Glutamatergic neuron (in vitro differentiated cells): Measurements from ENCODE around the gene SPIRE2. TPM values are rescaled to one million over a fixed set of nuclear protein-coding genes. Genes with fewer than 3 reads are reported as not detected.

Experiments
- DNase-seq: peaks from one replicate; pipeline ENCODE4 v3.0.0; 2022
- H3K27ac Mint-ChIP-seq: one replicate; pipeline ENCODE4 v1.8.0; 2020; ENCODE audit warnings: mild to moderate bottlenecking, mixed read lengths, inconsistent platforms; ENCODE audit not compliant: unreplicated experiment
- H3K27me3 Mint-ChIP-seq: one replicate; pipeline ENCODE4 v1.8.0; 2020; ENCODE audit warnings: mild to moderate bottlenecking, moderate library complexity, mixed read lengths, inconsistent platforms; ENCODE audit not compliant: unreplicated experiment
- H3K36me3 Mint-ChIP-seq: one replicate; pipeline ENCODE4 v1.8.0; 2020; ENCODE audit warnings: mild to moderate bottlenecking, mixed read lengths, inconsistent platforms; ENCODE audit not compliant: unreplicated experiment
- H3K4me1 Mint-ChIP-seq: one replicate; pipeline ENCODE4 v1.8.0; 2020; ENCODE audit warnings: mild to moderate bottlenecking, low read depth, mixed read lengths, inconsistent platforms; ENCODE audit not compliant: unreplicated experiment
- H3K4me3 Mint-ChIP-seq: one replicate; pipeline ENCODE4 v1.8.0; 2020; ENCODE audit warnings: mild to moderate bottlenecking, mixed read lengths, inconsistent platforms; ENCODE audit not compliant: unreplicated experiment
- H3K9me3 Mint-ChIP-seq: one replicate; pipeline ENCODE4 v1.8.0; 2020; ENCODE audit warnings: mild to moderate bottlenecking, moderate library complexity, mixed read lengths, inconsistent platforms; ENCODE audit not compliant: unreplicated experiment
- total RNA-seq: library from RNA; stranded (reverse); fragmentation: NEBNext Ultra II Directional; extraction: Animal tissue kit (Norgen Biotek cat#: 25700); gene quantifications from one replicate; pipeline ENCODE4 v1.2.1, GENCODE V29; 2021; ENCODE audit not compliant: unreplicated experiment
- TF ChIP-seq, protein P1 (sequence below): fragments of 200-600 bp; sonication (generic); IDR thresholded peaks from one replicate; pipeline ENCODE4 v1.5.0; 2021; ENCODE audit not compliant: partially characterized antibody, unreplicated experiment

Gene SPIRE2
- total RNA-seq, 1 donor from 2014 or later = 39.2 TPM

DNA sequence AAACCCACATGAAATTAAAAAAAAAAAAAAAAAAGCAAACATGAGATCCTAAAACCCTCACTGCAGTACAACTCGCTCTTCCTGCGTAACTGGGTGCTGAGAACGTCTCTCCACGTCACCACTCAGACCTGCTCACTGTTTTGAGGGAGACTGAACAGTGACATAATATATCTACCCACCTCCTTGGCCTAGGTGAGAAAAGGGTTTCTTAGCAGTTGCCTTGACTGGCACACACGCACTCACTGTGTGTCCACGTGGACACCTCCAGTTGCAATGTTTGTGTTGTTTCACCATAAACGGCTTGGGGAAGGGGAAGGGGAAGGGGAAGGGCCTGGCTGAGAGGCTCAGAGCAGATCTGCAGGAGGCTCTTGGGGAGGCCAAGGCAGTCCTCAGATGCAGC, 43.9 kb upstream of the SPIRE2 start:
- Mint-ChIP-seq H3K27me3 (no peaks in the 10 kb centered on the region), H3K9me3 (peaks cover 5% of the 10 kb centered on the region), H3K4me1 (no peaks in the 10 kb centered on the region), H3K27ac (no peak overlapping the region), H3K36me3 (no peaks in the 10 kb centered on the region), H3K4me3 (peak overlapping the region; percentile 9)
- TF ChIP-seq, protein P1, sequence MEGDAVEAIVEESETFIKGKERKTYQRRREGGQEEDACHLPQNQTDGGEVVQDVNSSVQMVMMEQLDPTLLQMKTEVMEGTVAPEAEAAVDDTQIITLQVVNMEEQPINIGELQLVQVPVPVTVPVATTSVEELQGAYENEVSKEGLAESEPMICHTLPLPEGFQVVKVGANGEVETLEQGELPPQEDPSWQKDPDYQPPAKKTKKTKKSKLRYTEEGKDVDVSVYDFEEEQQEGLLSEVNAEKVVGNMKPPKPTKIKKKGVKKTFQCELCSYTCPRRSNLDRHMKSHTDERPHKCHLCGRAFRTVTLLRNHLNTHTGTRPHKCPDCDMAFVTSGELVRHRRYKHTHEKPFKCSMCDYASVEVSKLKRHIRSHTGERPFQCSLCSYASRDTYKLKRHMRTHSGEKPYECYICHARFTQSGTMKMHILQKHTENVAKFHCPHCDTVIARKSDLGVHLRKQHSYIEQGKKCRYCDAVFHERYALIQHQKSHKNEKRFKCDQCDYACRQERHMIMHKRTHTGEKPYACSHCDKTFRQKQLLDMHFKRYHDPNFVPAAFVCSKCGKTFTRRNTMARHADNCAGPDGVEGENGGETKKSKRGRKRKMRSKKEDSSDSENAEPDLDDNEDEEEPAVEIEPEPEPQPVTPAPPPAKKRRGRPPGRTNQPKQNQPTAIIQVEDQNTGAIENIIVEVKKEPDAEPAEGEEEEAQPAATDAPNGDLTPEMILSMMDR = no peak
- no peak for DNase-seq

DNA sequence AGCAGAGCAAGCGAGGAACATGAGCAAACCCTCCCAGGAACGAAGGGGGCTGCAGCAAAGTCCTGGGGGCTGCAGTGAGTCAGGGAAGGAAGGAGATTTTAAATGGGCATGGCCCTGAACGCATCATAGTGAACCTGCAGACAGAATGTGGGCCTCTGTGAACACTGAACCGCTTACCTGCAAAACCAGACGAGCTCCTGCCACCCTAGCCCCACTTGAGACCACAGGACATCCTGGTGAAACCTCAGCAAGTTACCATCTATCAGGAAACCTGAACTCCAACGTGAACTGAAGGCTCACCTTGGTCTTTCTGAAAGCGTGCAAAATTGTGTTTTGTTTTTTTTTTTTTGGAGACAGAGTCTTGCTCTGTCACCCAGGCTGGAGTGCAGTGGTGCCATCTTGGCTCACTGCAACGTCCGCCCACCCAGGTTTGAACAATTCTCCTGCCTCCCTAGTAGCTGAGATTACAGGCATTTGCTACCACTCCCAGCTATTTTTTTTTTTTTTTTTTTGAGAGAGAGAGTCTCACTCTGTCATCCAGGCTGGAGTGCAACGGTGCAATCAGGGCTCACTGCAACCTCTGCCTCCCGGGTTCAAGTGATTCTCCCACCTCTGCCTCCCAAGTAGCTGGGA, 42.6 kb upstream of the SPIRE2 start:
- TF ChIP-seq, protein P1 = no peak
- no peak overlapping the region for H3K4me3 Mint-ChIP-seq
- no peak overlapping the region for H3K27ac Mint-ChIP-seq
- H3K27me3 Mint-ChIP-seq = no peaks in the 10 kb centered on the region
- H3K36me3 Mint-ChIP-seq = no peaks in the 10 kb centered on the region
- peaks cover 5% of the 10 kb centered on the region for H3K9me3 Mint-ChIP-seq
- H3K4me1 Mint-ChIP-seq = no peaks in the 10 kb centered on the region
- DNase-seq = no peak

DNA sequence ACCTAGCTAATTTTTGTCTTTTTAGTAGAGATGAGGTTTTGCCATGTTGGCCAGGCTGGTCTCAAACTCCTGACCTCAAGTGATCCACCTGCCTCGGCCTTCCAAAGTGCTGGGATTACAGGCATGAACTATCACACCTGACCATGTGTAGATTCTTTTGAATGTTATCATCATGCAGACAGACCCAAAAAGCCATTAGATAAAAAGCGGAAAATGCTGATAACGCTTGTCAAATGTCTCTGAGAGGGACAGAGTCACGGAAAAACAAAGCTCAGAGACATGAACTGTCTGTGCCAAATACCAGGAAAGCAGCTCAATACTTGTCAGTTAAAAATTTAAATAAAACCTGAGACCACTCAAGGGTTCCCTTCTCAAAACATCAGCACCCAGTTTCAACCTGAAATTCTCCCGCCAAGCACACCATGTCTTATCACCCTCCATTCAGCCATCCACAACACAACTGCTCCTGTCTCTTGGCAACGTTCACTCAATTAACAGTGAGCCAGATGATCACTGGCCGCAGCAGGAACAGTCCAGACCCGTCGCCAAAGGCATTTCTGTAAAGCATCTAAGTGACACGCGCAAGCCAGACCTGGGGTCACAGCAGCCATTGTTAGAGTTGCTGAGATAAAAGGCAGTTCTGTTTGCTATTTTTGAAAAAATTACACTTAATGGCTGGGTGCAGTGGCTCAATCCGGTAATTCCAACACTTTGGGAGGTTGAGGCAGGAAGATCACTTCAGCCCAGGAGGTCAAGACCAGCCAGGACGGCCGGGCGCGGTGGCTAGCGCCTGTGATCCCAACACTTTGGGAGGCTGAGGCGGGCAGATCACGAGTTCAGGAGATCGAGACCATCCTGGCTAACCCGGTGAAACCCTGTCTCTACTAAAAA, 41.6 kb upstream of the SPIRE2 start:
- Mint-ChIP-seq H3K9me3 (peaks cover 5% of the 10 kb centered on the region), H3K27ac (no peak overlapping the region), H3K4me3 (no peak overlapping the region), H3K27me3 (no peaks in the 10 kb centered on the region), H3K4me1 (no peaks in the 10 kb centered on the region), H3K36me3 (no peaks in the 10 kb centered on the region)
- TF ChIP-seq, protein P1 = no peak
- DNase-seq = no peak

DNA sequence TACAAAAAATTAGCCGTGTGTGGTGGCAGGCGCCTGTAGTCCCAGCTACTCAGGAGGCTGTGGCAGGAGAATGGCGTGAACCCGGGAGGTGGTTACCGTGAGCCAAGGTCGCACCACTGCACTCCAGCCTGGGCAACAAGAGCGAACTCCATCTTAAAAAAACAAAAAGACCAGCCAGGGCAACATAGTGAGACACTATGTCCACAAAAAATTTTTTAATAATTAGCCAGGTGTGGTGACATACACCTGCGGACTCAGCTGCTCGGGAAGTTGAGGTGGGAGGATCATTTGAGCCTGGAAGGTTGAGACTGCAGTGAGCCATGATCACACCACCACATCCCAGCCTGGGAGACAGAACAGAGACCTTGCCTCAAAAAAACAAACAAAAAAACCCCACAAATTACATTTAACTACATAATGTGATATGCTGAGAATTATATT, 40.9 kb upstream of the SPIRE2 start:
- no peak overlapping the region for H3K27ac Mint-ChIP-seq
- DNase-seq = no peak
- no peaks in the 10 kb centered on the region for H3K36me3 Mint-ChIP-seq
- H3K4me3 Mint-ChIP-seq = no peak overlapping the region
- peaks cover 5% of the 10 kb centered on the region for H3K9me3 Mint-ChIP-seq
- TF ChIP-seq, protein P1 = no peak
- H3K27me3 Mint-ChIP-seq = no peaks in the 10 kb centered on the region
- no peaks in the 10 kb centered on the region for H3K4me1 Mint-ChIP-seq
